B cell (primary cell): ENCODE results near the gene DCAF7. TPM values are rescaled to one million over a fixed set of nuclear protein-coding genes. Genes with fewer than 3 reads are reported as not detected.

Experiments
- ATAC-seq: fragments of 200-7000 bp; cut with Tn5 transposase; one replicate; pipeline ENCODE4 v1.10.0; 2021; ENCODE audit warnings: low read depth, mild to moderate bottlenecking, moderate number of reproducible peaks, moderate library complexity
- CTCF ChIA-PET: fragments of 350-600 bp; sonication (Branson Sonifier 250); formaldehyde crosslinking; loops from one replicate; lab custom pipeline; 2021; ENCODE audit warnings: antibody characterized with exemption, inconsistent platforms; lab: Charles Lee
- POLR2A ChIA-PET: fragments of 350-600 bp; sonication (Branson Sonifier 250); formaldehyde crosslinking; loops from one replicate; lab custom pipeline; 2021; ENCODE audit warnings: antibody characterized with exemption; lab: Charles Lee
- DNase-seq: peaks from one replicate; pipeline ENCODE4 v3.0.0; 2013
- H2AFZ ChIP-seq: 2 replicates; pipeline ENCODE4 v1.6.1; 2012; ENCODE audit warnings: mild to moderate bottlenecking, low read depth, low read length; ENCODE audit not compliant: insufficient read depth, poor library complexity, severe bottlenecking
- H3K27ac ChIP-seq, 2 donors: 1 replicate in 1 of 2; 2 replicates in 1 of 2; pipeline ENCODE4 v1.5.1; 2012 to 2013; ENCODE audit warnings: low read length in 2 of 2, mild to moderate bottlenecking in 2 of 2, moderate library complexity in 1 of 2
- H3K27me3 ChIP-seq, 4 experiments: fragments of 200-600 bp in 1 of 4; sonication (generic) in 1 of 4; replicated peaks in 1 of 4; 1 replicate in 2 of 4; 2 replicates in 2 of 4; pipeline versions ENCODE4 v1.6.1 to v1.7.0; 2013 to 2016; ENCODE audit warnings: low read length in 3 of 4, mild to moderate bottlenecking in 2 of 4, mixed read lengths in 1 of 4, moderate library complexity in 1 of 4; ENCODE audit not compliant: insufficient read depth in 4 of 4, control insufficient read depth in 3 of 4; ENCODE audit errors: control extremely low read depth in 1 of 4
- H3K36me3 ChIP-seq, 2 experiments: replicated peaks in 1 of 2; 1 replicate in 1 of 2; 2 replicates in 1 of 2; pipeline versions ENCODE4 v1.6.1 to v1.7.1; 2013; ENCODE audit warnings: low read length in 1 of 2; ENCODE audit not compliant: insufficient read depth in 2 of 2, control insufficient read depth in 1 of 2; ENCODE audit errors: control extremely low read depth in 1 of 2, extremely low read depth in 1 of 2
- H3K4me1 ChIP-seq, 2 donors: fragments of 200-600 bp in 1 of 2; sonication (generic) in 1 of 2; 1 replicate in 1 of 2; 2 replicates in 1 of 2; pipeline versions ENCODE4 v1.5.1 to v1.6.1; 2013 to 2017; ENCODE audit warnings: low read length in 2 of 2; ENCODE audit not compliant: control insufficient read depth in 2 of 2, insufficient read depth in 2 of 2
- H3K4me2 ChIP-seq: replicated peaks from 2 replicates; pipeline ENCODE3; 2012; ENCODE audit warnings: mild to moderate bottlenecking, low read depth, low read length; ENCODE audit not compliant: poor library complexity, severe bottlenecking
- H3K4me3 ChIP-seq, 5 experiments: fragments of 200-600 bp in 1 of 5; sonication (generic) in 1 of 5; 1 replicate in 3 of 5; 2 replicates in 2 of 5; pipeline versions ENCODE4 v1.5.1 to v1.7.0; 2011 to 2016; ENCODE audit warnings: low read length in 4 of 5, mild to moderate bottlenecking in 4 of 5, low read depth in 2 of 5, control low read depth in 1 of 5, moderate library complexity in 1 of 5; ENCODE audit not compliant: insufficient read depth in 1 of 5; ENCODE audit errors: control extremely low read depth in 1 of 5, extremely low read depth in 1 of 5
- H3K79me2 ChIP-seq: fragments of 200-600 bp; sonication (generic); one replicate; pipeline ENCODE4 v1.6.0; 2016; ENCODE audit warnings: low read length; ENCODE audit not compliant: control insufficient read depth, insufficient read depth
- H3K9ac ChIP-seq: fragments of 200-600 bp; sonication (generic); 2 replicates; pipeline ENCODE4 v1.6.1; 2017; ENCODE audit warnings: mild to moderate bottlenecking, low read length, moderate library complexity
- H3K9me3 ChIP-seq, 3 donors: one replicate each; pipeline versions ENCODE4 v1.6.1 to v1.7.1; 2013; ENCODE audit warnings: low read length in 2 of 3; ENCODE audit not compliant: control insufficient read depth in 2 of 3, insufficient read depth in 1 of 3; ENCODE audit errors: control extremely low read depth in 1 of 3
- H4K20me1 ChIP-seq: 2 replicates; pipeline ENCODE4 v1.6.0; 2012; ENCODE audit warnings: mild to moderate bottlenecking, low read length; ENCODE audit not compliant: insufficient read depth, control insufficient read depth, poor library complexity, severe bottlenecking
- H3K27ac Mint-ChIP-seq: one replicate; pipeline ENCODE4 v1.8.0; 2021; ENCODE audit warnings: mixed read lengths
- H3K27me3 Mint-ChIP-seq: one replicate; pipeline ENCODE4 v1.8.0; 2021; ENCODE audit warnings: mixed read lengths
- H3K4me1 Mint-ChIP-seq: one replicate; pipeline ENCODE4 v1.8.0; 2021; ENCODE audit warnings: mixed read lengths
- H3K4me3 Mint-ChIP-seq: one replicate; pipeline ENCODE4 v1.8.0; 2021; ENCODE audit warnings: mixed read lengths
- H3K9me3 Mint-ChIP-seq: one replicate; pipeline ENCODE4 v1.8.0; 2022; ENCODE audit warnings: mixed read lengths; ENCODE audit not compliant: insufficient read depth
- CTCF ChIP-seq: fragments of 200-600 bp; IDR thresholded peaks from one replicate; pipeline ENCODE4 v1.8.0; 2022; ENCODE audit warnings: antibody characterized with exemption, mild to moderate bottlenecking
- EZH2 ChIP-seq: IDR thresholded peaks from 2 replicates; pipeline ENCODE4 v1.6.1; 2012; ENCODE audit warnings: borderline replicate concordance, low read depth, mild to moderate bottlenecking, moderate library complexity, low read length; ENCODE audit not compliant: insufficient read depth, poor library complexity, severe bottlenecking
- WGBS: methylation state at CpG from one replicate; pipeline ENCODE4 v1.1.5; 2013; ENCODE audit warnings: missing lambda C conversion rate; ENCODE audit not compliant: insufficient coverage; 5-methylcytosine and 5-hydroxymethylcytosine counted together
- intact Hi-C: fragments of 100-400 bp; cut with micrococcal nuclease; formaldehyde crosslinking; loops from one replicate; pipeline ENCODE4 v1.10.0; 2022
- polyA plus RNA-seq: library from polyadenylated mRNA; depleted of rRNA; stranded (reverse); fragments of >200 nt; gene quantifications from 2 replicates; pipeline ENCODE4 v1.2.3, GENCODE V29; 2012
- total RNA-seq, 2 donors: library from RNA; stranded (reverse); fragments of 120-200 nt in 1 of 2; gene quantifications; 1 replicate in 1 of 2; 2 replicates in 1 of 2; pipeline versions ENCODE4 v1.2.3 to v1.2.4, GENCODE V29; 2013 to 2022

Gene DCAF7
- total and polyA plus RNA-seq, 2 donors (not counting 1 experiment from before 2014, with no cell fraction given), result 55.1 to 84.7 TPM

DNA sequence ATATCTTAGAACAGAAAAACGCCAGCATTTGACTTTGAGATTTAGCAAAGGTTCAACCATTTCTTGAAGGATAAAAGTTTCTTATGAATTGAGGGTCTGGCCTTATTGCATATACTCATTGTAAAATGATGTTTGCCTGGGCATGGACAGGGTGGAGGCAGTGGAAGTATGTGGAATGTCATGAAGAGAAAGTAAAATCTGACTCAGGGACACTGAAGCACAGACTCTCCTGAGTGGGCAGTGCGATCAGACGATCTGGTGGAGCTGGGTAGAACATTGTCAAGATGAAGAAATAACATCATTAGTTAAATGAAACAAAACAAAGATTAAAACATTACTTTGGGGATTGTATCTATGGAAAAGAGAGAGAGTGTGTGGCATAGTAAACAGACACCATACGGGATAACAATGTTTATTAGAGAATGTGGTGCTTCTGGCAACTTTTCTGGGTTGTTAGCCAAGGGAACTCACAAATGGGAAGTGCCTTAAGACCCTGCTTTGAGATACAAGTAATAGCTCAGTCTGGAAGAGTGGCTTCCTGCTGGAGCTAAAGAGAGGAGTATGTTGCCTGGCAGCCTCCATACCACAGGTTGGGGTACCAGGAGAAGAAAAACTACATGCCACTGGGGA lies 76.4 kb downstream of the DCAF7 start:
- POLR2A ChIA-PET, result no interaction called here
- Histone ChIP-seq H4K20me1 (peaks cover 64% of the 10 kb centered on the region), H3K27ac (no peak overlapping the region), H2AFZ (no peak overlapping the region), H3K9me3 (no peaks in the 10 kb centered on the region), H3K27me3 (no peaks in the 10 kb centered on the region), H3K4me1 (peaks cover 15 to 20% of the 10 kb centered on the region in 2 donors), H3K4me2 (no peak overlapping the region), H3K4me3 (no peak overlapping the region), H3K36me3 (peaks cover 0 to 8% of the 10 kb centered on the region in 2 experiments), H3K79me2 (peaks cover 86% of the 10 kb centered on the region), H3K9ac (no peak overlapping the region)
- CTCF ChIA-PET, result interaction anchor here (1.5 to 2.4 kb wide), 2 partner anchors 14 to 55 kb away, joined by 3 to 10 read pairs; no protein-coding TSS in a partner anchor
- 57% methylated on average over 1 of the region's 4 CpGs for WGBS
- Mint-ChIP-seq H3K27me3 (no peaks in the 10 kb centered on the region), H3K27ac (no peak overlapping the region), H3K4me1 (peaks cover 51% of the 10 kb centered on the region), H3K4me3 (no peak overlapping the region), H3K9me3 (no peaks in the 10 kb centered on the region)
- ATAC-seq, result no peak
- intact Hi-C loops, result no loop called here
- no peak for DNase-seq
- TF ChIP-seq CTCF (no peak), EZH2 (no peak)

DNA sequence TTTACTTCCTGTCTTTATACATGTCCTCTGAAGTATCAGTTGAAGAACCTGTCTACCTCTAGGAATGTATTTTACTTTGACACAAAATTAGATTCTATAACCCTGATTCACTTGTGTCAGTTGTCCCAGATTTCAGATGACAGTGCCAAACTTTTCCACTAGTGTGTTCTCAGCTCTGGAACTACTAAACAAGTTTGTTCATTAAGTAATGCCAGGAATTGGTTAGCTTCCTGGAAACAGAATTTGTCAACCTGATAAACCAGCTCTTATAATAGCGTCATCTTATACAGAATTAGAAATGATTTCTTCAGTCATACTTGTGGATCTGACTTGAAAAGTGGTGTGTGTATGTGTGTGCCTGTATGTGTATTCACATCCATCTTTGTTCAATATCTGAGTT lies 79.3 kb downstream of the DCAF7 start:
- Histone ChIP-seq H4K20me1 (peaks cover 57% of the 10 kb centered on the region), H3K4me3 (no peak overlapping the region), H3K79me2 (peaks cover 78% of the 10 kb centered on the region), H3K27ac (no peak overlapping the region), H3K9ac (no peak overlapping the region), H3K4me2 (no peak overlapping the region), H3K36me3 (peaks cover 3 to 28% of the 10 kb centered on the region in 2 experiments), H3K4me1 (peaks cover 0 to 7% of the 10 kb centered on the region in 2 donors), H3K9me3 (no peaks in the 10 kb centered on the region), H2AFZ (no peak overlapping the region), H3K27me3 (no peaks in the 10 kb centered on the region)
- ATAC-seq, result no peak
- TF ChIP-seq EZH2 (no peak), CTCF (no peak)
- no peak for DNase-seq
- Mint-ChIP-seq H3K27ac (no peak overlapping the region), H3K9me3 (no peaks in the 10 kb centered on the region), H3K27me3 (no peaks in the 10 kb centered on the region), H3K4me1 (peaks cover 39% of the 10 kb centered on the region), H3K4me3 (no peak overlapping the region)
- intact Hi-C loops, result no loop called here
- POLR2A ChIA-PET, result no interaction called here
- WGBS, result no CpG with 5 or more reads among the region's 1 CpG
- CTCF ChIA-PET, result no interaction called here
